ENCODE measurements around the gene NEK11. TPM values are rescaled to one million over a fixed set of nuclear protein-coding genes. Genes with fewer than 3 reads are reported as not detected.

NEK11 gene
- total and polyA plus RNA-seq, 9 of the 15 experiments (the other 6 are each of a cell fraction or from before 2014, with no cell fraction given) = 0.28 to 1.5 (median 0.87) TPM

DNA sequence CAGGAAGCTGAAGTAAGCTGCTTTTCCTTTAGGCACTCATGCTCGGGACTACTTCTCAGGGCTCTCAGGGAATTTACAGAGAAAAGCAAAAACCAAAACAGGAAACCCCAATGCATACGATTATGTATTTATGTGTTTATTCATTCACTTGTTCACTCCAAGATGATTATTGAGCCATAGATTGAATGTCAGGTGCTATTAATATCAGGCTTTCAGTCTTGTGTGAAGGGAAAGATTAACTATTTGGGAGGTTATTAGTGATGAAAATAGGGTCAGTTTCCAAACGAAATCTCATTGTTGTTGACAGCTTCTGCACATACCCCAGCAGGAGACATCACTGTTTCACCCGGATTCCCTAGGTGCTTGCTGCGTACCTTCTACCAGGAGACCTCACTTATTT, 135.8 kb downstream of the NEK11 start (continued):
- no peak for TF ChIP-seq SIX5 (IDR thresholded peaks at IDR 0.05; ENCODE audit: borderline replicate concordance in 1 of 2, insufficient read depth in 1 of 2, low read depth in 1 of 2, low read length in 2 of 2)

DNA sequence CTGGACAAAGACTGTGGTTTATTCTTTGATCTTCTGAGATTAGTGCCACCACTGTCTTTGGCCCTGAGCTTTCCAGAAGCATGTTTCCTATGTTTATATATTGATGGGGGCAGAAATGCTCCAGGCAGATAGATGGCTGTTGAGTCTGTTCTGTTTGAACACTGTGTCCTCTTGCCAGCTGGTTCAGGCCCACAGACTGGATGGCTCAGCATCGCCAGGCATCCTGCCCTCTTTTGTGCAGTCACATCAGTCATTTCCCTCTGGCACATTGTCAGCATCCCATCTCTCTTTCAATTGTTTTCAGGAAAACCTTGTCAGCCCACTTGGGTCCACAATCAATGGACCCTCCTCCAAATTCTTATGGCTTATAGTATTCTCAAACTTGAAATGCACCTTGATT, 141.2 kb downstream of the NEK11 start:
- CTCF ChIA-PET (ENCODE audit: low intra/inter-chr PET ratio) = no interaction called here
- no peaks in the 10 kb centered on the region for H3K79me2 ChIP-seq (ENCODE audit: control insufficient read depth, insufficient read depth, low read length)
- H3K36me3 ChIP-seq (ENCODE audit: control insufficient read depth, insufficient read depth, low read length) = no peaks in the 10 kb centered on the region
- H3K9ac ChIP-seq (ENCODE audit: insufficient read depth in 1 of 2, low read depth in 2 of 2, low read length in 2 of 2) = no peak overlapping the region
- no peak overlapping the region for H3K27ac ChIP-seq (ENCODE audit: extremely low read depth, low read depth, low read length)
- H3K9me3 ChIP-seq (replicated peaks; ENCODE audit: control insufficient read depth, insufficient read depth, low read depth, low read length) = no peaks in the 10 kb centered on the region
- ATAC-seq = no peak
- TF ChIP-seq ZNF780A (CRISPR knock-in tag; IDR thresholded peaks at IDR 0.05) = no peak
- TF ChIP-seq NFE2L1 (tag; IDR thresholded peaks at IDR 0.05; ENCODE audit: borderline replicate concordance, low read depth) = no peak
- TF ChIP-seq, protein P1, sequence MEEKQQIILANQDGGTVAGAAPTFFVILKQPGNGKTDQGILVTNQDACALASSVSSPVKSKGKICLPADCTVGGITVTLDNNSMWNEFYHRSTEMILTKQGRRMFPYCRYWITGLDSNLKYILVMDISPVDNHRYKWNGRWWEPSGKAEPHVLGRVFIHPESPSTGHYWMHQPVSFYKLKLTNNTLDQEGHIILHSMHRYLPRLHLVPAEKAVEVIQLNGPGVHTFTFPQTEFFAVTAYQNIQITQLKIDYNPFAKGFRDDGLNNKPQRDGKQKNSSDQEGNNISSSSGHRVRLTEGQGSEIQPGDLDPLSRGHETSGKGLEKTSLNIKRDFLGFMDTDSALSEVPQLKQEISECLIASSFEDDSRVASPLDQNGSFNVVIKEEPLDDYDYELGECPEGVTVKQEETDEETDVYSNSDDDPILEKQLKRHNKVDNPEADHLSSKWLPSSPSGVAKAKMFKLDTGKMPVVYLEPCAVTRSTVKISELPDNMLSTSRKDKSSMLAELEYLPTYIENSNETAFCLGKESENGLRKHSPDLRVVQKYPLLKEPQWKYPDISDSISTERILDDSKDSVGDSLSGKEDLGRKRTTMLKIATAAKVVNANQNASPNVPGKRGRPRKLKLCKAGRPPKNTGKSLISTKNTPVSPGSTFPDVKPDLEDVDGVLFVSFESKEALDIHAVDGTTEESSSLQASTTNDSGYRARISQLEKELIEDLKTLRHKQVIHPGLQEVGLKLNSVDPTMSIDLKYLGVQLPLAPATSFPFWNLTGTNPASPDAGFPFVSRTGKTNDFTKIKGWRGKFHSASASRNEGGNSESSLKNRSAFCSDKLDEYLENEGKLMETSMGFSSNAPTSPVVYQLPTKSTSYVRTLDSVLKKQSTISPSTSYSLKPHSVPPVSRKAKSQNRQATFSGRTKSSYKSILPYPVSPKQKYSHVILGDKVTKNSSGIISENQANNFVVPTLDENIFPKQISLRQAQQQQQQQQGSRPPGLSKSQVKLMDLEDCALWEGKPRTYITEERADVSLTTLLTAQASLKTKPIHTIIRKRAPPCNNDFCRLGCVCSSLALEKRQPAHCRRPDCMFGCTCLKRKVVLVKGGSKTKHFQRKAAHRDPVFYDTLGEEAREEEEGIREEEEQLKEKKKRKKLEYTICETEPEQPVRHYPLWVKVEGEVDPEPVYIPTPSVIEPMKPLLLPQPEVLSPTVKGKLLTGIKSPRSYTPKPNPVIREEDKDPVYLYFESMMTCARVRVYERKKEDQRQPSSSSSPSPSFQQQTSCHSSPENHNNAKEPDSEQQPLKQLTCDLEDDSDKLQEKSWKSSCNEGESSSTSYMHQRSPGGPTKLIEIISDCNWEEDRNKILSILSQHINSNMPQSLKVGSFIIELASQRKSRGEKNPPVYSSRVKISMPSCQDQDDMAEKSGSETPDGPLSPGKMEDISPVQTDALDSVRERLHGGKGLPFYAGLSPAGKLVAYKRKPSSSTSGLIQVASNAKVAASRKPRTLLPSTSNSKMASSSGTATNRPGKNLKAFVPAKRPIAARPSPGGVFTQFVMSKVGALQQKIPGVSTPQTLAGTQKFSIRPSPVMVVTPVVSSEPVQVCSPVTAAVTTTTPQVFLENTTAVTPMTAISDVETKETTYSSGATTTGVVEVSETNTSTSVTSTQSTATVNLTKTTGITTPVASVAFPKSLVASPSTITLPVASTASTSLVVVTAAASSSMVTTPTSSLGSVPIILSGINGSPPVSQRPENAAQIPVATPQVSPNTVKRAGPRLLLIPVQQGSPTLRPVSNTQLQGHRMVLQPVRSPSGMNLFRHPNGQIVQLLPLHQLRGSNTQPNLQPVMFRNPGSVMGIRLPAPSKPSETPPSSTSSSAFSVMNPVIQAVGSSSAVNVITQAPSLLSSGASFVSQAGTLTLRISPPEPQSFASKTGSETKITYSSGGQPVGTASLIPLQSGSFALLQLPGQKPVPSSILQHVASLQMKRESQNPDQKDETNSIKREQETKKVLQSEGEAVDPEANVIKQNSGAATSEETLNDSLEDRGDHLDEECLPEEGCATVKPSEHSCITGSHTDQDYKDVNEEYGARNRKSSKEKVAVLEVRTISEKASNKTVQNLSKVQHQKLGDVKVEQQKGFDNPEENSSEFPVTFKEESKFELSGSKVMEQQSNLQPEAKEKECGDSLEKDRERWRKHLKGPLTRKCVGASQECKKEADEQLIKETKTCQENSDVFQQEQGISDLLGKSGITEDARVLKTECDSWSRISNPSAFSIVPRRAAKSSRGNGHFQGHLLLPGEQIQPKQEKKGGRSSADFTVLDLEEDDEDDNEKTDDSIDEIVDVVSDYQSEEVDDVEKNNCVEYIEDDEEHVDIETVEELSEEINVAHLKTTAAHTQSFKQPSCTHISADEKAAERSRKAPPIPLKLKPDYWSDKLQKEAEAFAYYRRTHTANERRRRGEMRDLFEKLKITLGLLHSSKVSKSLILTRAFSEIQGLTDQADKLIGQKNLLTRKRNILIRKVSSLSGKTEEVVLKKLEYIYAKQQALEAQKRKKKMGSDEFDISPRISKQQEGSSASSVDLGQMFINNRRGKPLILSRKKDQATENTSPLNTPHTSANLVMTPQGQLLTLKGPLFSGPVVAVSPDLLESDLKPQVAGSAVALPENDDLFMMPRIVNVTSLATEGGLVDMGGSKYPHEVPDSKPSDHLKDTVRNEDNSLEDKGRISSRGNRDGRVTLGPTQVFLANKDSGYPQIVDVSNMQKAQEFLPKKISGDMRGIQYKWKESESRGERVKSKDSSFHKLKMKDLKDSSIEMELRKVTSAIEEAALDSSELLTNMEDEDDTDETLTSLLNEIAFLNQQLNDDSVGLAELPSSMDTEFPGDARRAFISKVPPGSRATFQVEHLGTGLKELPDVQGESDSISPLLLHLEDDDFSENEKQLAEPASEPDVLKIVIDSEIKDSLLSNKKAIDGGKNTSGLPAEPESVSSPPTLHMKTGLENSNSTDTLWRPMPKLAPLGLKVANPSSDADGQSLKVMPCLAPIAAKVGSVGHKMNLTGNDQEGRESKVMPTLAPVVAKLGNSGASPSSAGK (IDR thresholded peaks at IDR 0.05) = no peak
- H3K4me1 ChIP-seq (replicated peaks in 1 of 2; ENCODE audit: control insufficient read depth in 2 of 2, insufficient read depth in 2 of 2, low read length in 2 of 2) = no peaks in the 10 kb centered on the region
- no peaks in the 10 kb centered on the region for H3K9me1 ChIP-seq (ENCODE audit: control insufficient read depth, insufficient read depth, low read length)
- no peak overlapping the region for H3K4me3 ChIP-seq
- no peak for FAIRE-seq
- WGBS (ENCODE audit: insufficient coverage, low coverage, missing lambda C conversion rate) = 0% methylated on average over 1 of the region's 1 CpG
- H3K27me3 ChIP-seq (ENCODE audit: control insufficient read depth in 2 of 2, insufficient read depth in 2 of 2, low read length in 2 of 2) = peaks cover 0 to 10% of the 10 kb centered on the region in 2 experiments; a peak in 1 of 5 replicates
- intact Hi-C loops (cut with micrococcal nuclease) (no loop called here), in situ Hi-C loops (cut with MboI) (no loop called here)
- POLR2A ChIA-PET = no interaction called here
- no peaks in the 10 kb centered on the region for H4K20me1 ChIP-seq (replicated peaks; ENCODE audit: control insufficient read depth, insufficient read depth, low read length)
- no TSS peak for BruUV-seq (replicated peaks)
- H2AFZ ChIP-seq (ENCODE audit: low read depth, low read length) = no peak overlapping the region
- DNase-seq (ENCODE audit: extremely low read depth in 1 of 4, low spot score in 3 of 4) = no peak
- H3K4me2 ChIP-seq (ENCODE audit: insufficient read depth, low read length) = no peak overlapping the region
